Neural progenitor cell (in vitro differentiated cells): ENCODE results near the gene CMYA5.

Experiments used
- CTCF ChIP-seq: fragments of 200-600 bp; sonication (generic); IDR thresholded peaks from 2 replicates; pipeline ENCODE4 v1.5.1; 2017; ENCODE audit warnings: antibody characterized with exemption, mild to moderate bottlenecking
- EZH2 ChIP-seq: fragments of 200-600 bp; sonication (generic); IDR thresholded peaks from 2 replicates; pipeline ENCODE4 v1.6.1; 2017; ENCODE audit warnings: antibody characterized with exemption, mild to moderate bottlenecking, moderate library complexity

- TF ChIP-seq CTCF (peak; percentile 61), EZH2 (no peak)
These were observed 139.6 kb downstream of the CMYA5 start for GRCh38 chr5:79829260-79829659.
